GM21423 (cell line): Measurements from ENCODE around the gene MRPS9.
A peak's percentile ranks its signal among the peaks of the same experiment; 100 is the strongest.

Experiments
- ATAC-seq: cut with Tn5 transposase; IDR thresholded peaks from one replicate; pipeline ENCODE4 v1.9.1; 2021; ENCODE audit warnings: mild to moderate bottlenecking, moderate library complexity; ENCODE audit not compliant: unreplicated experiment

The MRPS9 gene

DNA sequence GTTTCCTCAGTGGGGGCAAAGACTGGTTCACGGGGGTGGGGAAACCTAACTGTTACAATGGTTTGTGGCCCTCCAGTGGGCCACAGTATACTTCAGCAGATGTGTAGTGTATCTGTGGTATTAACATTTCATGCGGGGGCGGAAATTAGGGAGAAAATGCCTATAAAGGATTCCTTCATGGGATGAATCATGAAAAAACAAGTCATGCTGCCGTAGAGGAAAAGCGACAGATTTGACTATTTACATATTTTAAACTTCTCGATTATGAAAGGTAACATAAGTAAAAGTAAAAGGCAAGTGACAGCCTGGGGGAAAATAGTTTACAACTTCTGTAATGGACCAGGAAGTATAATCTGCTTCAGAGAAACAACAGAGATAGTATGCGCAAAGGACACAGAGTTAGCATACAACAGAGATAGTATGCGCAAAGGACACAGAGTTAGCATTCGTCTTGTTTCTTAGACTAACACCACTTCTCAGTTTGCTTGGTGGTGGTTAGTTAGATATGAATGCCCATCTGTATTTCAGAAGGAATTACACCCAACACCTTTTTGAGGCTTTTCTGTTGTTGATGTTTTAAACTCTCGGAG lies 41.1 kb downstream of the MRPS9 start:
- no peak for ATAC-seq

DNA sequence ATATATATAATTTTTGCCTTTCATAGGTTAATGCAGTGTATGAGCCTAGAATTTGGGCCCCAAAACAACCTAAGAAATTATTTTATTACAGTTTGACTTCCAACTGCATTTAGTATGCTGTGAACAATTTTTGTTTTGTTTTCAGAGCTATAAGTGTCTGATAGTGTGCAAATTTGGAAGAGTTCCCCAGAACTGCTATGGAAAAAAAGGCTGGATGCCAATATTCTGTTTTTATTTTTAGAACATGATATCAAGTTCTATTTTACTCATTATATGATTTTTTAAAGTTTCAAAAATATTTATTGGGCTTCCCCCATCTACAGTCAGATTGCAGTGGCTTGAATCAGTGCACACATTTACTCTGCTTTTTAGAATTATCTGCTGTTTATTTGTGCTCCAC lies 42.6 kb downstream of the MRPS9 start:
- no peak for ATAC-seq

DNA sequence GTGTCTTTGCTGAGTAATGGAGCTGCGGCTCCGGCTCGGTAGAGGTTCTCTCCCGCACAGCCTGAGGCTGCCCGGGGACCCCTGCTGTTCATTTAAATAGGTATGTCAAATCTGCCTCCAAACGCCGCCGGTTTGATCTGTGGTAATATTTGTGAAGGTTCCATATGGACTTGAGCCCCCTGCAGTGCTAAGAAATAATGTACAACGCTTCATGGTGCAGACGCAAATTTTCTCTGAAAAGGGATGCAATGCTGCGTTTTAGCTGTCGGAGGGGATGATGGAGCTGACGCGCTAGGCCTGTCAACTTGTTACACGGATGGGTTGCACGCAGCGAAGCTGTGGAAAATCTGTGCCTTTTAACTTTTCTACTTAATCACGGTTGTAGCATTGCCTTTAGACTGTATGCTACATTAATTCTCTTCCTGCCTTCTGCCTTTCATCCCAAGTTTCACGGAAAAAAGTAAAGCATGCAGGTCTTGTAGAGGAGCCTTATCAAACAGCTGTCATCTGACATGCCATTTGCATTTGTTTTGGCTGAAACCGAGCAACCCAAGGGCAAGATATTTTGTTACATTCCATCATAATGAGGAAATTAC lies 43.2 kb downstream of the MRPS9 start:
- ATAC-seq, result no peak

DNA sequence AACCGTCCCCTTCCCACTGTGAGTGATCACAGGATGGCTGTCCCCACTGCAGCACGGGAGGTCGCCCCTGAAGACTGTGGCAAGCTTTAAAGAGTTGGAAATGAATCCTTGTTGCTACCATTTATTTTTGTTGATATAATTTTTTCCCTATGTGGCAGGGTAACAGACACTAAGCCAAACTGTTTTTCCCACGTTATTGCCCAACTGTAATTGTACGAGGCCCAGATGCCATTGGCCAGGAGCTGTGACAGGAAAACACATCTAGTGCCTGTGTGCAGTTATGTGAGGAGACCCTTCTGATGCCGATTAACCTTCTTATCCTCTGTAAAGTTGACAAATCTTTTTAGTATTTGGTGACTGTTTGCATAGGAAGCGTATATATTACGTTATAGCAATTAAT lies 44.2 kb downstream of the MRPS9 start:
- no peak for ATAC-seq

DNA sequence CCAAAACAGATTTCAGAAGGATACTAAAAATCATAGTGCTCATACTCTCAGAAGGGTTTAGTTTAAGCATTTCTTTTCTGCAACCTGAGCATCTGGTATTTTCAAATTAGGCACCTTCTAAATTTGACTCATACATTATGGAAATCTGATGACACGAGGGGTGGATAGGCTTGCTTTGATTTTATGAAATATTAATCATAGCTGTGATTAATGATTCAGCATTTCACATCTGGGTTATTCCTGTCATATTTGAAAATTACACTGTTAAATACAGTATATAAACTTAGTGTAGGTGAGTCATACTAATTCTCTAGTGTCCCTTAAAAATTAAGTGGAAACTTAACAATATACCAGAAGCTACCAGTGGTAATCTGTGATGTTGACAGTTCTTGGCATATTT lies 47.7 kb downstream of the MRPS9 start:
- no peak for ATAC-seq

DNA sequence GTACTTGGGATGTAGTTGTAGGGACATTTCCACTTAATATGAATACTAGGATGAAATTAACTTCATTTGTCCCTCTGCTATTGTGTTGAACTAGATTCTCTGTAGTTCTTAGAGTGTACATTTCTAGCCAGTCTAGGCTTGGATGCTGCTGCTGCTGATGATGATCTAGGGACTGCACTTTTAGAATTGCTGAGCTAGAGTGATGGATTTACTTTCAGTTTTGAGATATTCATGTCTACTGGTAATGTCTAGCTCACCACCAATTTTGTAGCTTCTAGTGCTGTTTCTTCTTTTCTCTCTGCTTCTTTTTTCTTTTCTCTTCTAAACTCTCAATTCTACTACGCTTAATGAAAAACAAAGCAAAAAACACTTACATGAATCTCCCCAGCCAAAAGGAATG lies 49.4 kb downstream of the MRPS9 start:
- peak; percentile 73 for ATAC-seq

DNA sequence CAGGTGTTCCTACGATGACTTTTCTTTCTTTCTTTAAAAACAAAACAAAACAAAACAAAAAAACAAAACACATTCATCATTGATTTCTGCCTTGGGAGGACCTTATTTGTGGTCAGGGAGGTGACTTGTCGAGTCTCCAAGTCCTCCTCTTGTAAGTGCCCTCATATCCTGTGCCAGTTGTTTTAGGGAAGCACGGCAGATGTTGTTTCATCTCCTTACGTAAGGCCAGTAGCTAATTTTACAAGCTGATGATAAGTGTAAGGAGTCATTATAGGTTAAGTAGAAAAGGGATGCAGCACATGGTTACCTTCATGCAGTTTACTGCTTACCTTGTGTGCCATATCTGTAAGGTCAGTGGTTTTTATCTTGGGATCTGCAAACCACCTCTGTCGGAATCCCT lies 52.2 kb downstream of the MRPS9 start:
- no peak for ATAC-seq

DNA sequence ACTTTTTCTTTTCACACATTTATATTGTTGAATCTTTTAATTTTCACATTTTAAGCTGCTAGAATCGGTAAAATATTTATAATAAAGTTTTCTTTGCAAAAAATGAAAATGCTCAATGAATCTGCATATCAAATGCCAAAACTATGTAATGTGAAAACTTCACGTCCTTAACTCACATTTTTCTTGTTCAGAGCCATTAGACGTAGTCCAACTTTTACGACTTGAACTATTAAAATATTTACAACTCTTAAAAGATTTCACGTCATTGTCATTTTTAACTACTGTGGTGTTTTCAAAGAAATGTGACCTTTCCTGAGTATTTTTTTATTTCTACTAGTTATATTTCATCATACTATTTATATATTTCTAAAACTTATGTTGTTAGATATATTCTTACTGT lies 54.9 kb downstream of the MRPS9 start:
- ATAC-seq, result no peak

DNA sequence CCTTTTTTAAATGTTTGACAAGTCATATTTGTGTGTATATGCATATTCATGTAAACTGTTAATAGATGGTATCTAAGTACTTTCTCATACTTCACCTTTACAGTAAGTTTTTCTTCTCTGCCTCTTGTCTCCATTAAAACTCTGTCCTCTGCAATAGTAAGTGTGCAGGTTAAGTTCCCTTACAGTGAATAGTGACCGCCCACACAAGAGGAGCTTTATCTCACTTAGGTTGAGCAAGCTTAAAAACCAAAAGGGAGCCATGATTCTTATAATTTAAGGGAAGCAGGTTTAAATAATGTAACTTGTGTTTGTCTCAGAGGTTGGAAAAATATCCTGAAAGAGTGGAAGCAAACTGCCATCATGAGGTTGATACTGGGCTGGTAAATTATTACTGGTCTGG lies 61.3 kb downstream of the MRPS9 start:
- ATAC-seq, result no peak

DNA sequence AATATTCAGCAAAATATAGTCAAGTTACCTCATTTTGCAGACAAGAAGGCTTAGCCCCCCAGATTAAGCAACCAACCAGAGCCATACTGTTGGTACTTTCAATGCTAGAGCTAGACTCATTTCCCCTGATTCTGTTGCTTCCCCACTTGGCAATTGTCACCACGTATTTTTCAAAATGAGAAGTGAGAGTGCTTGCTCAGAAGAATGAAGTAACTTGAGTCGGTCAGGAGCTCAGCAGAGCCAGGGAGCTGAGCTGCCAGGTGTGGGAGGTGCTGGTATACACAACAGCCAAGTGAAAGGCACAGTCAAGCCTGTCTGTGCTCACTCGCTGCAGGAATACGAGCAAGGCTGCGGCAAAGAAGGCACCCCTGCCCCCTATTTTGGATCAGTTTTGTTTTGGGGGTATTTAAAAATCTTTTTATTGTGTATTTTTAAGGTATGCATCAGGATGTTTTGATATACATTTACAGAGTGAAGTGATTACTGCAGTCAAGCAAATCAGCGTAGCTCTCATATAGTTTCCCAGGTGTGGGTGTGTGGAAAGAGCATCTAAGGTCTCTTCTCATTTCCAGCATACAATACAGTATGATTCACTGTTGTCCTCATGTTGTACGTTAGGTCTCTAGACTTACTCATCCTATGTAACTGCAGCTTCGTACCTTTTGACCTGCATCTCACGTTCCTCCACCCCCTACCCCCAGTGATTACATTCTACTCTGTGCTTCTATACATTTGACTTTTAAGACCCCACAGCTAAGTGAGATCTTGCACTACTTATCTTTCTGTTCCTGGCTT lies 62.4 kb downstream of the MRPS9 start:
- peak; percentile 77 for ATAC-seq

DNA sequence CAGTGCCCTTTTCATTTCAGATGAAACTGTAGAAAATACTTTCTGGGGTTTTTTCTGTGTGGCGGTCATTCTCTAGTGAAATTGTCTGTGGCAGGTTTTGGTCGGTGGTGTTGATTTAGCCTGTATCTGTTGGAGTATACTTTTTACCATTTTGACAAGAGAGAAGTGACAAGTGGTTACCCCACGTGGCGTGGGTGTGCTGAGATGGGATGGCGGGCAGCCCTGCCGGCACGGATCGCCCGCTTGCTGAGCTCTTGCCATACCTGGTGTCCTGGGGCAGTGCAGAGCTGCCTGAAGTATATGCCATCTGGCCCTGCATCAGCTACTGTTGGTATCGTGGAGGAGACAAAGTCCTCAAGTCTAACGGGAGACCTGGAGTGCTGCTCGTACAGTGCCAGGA lies 64.1 kb downstream of the MRPS9 start:
- ATAC-seq, result no peak

DNA sequence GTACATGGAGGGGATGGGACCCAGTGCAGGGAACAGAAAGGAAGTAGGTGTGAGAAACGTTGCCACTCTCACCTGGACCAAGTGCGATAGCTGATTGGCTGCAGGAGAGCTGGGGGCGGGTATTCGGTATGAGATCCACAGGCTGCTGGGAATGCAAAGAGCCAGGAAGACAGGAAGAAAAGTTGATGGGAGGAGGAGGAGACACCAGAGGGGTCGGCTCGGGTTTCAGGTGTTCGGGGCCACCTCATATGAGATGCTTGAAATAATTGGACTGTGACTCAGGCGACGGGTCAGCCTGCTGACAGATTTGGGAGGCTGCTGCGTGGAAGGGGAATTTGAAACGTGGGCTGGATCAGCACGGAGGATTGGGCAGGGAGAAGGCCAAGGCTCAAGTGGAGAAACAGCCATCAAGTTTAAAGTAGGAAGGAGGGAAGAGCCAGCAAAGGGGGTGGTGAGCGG lies 65.1 kb downstream of the MRPS9 start:
- ATAC-seq, result no peak

DNA sequence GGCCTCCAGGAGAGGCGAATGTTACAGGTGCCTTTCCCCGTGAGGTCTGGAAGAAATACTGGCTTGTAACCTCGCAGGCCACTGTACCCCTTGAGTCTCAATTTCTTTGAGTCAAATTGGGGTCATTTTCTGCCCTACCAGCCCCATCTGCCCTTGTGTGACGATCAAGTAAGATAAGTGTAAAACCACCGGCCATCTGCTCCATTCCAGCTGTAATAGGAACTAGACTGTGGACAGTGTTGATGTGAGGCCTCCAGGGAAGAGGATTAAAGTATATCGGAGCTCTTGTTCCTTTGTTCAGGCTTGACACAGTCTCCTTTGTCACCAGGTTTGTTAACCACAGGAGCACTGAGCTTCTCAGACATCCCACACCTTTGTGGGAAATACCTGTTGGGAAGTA lies 65.6 kb downstream of the MRPS9 start:
- no peak for ATAC-seq

DNA sequence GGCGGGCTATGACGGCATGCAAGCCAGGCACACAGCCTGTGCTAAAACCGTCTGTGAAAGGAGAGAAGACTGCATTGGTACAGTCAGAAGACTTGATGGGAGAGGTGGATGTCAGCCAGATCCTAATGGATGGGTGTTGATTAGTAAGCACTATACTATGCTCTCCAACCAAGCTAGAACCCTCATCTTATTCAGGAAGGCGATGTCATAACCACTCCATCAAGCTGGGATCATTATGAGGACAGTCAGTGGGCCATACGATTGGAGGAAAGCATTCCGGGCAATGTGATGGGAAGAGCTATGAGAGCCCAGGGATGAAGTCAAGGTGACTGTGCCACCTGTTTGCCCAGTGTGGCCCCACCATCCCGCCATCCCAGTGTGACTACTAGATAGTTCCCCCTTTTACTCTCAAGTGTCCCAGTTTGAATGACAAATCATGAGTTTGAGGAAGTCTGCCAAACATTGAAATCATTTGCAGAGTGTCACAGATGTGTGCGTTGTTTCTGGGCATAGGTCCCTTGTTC lies 66.4 kb downstream of the MRPS9 start:
- ATAC-seq, result no peak

DNA sequence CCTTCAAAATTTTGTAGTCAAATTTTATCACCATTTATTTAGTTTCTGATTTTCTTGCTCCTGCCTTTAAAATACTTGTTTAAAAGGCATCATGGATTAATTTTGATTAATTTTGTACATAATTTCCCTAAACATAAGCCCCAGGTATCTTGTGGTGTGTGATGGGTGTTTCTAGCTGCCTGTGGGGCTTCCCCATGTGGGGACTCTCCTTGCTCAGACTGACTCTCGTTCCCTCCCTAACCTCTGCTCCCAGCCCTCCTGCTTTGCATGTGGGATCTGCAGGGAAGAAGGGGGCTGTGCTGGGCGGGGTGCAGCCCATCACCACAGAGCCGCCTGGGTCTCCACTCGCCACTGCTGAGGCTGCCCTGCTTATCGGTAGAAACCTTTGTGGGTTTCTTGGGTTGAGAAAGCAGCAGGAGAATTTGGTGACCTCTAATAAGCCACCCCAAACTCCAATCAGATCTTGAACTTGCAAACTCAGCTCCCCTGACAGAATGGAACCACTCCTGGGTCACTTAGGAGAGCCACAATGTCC lies 72.5 kb downstream of the MRPS9 start:
- no peak for ATAC-seq

DNA sequence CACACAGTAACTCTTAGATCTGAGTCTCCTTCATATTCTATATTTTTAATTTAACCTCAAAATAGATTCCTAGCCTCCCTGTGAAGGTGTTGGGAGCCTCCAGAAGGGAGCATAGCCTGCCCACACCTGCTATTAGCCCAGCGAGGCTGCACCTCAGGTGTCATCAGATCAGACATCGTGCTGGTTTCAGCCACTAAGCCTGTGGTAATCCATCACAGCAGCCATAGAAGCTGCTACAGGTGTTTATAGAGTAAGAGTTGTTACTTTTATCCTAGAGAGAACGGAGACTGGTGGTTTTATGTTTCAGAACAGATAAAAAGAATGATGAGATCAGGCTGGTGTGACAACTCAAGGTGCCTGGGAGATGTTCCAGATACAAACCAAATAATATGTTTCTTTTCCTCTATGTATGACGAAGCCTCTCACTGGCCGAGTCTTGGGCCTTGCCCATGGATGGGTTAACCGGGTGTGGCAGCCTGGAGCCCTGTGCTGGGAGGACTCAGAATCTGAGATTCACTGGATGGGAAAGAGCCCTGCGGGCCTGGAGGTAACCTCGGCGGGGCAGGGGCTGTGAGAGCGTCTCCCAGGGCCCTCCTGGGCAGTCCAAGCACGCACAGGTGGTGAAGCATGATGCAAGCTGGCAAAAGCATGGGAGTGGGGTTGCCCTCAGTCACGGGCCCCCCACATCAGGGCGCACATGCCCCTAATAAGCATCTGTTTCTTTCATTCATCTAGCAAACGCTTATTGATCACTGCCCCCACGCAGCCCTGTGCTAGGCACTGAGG lies 73.7 kb downstream of the MRPS9 start:
- ATAC-seq, result no peak

DNA sequence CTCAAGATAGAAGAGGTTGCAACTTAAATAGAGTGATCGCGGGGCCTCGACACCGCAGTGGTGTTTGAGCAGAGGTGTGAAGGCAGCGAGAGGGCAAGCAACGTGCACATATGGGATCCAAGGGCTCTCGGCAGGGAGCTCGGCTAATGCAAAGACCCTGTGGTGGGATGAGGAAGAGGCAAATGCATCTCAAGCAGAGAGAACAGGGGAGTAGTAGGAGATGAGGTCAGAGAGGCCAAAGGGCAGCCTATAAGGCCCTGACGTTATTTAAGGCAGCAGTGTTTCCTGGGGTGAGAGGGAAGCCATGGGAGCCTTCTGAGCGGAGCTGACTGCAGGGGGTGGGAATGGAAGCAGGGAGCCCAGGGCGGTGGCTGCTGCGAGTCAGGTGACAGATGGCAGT lies 74.5 kb downstream of the MRPS9 start:
- no peak for ATAC-seq

DNA sequence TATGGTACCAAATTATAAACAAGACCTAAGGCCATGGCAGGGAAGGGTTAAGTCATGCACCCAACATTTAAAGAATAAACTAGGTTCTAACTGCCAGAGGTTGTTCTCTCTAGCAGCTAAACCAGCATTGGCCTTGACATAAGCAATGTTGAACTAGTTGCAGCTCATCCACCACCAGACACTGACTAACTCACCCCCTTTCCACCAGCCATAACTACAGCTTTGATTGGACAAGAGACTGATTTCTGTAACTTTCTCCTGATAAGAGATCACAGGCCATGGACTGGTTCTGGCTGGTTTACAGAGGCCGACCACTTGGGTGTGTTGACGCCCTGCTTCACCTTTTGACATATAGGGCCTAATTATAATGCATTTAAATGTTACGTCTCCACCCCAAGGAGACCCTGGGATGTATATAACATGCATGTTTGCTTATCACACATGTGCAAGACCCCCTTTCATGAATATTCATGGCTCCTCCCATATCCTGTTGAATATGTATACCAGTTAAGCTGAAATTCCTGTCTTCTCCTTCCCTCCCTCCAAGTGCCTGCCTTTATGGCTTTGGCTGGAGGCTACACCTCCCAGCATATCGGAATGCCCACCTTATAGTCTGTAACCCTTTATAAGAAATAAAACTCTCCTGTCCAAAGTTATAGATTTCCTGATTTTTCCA lies 75.9 kb downstream of the MRPS9 start:
- ATAC-seq, result no peak

DNA sequence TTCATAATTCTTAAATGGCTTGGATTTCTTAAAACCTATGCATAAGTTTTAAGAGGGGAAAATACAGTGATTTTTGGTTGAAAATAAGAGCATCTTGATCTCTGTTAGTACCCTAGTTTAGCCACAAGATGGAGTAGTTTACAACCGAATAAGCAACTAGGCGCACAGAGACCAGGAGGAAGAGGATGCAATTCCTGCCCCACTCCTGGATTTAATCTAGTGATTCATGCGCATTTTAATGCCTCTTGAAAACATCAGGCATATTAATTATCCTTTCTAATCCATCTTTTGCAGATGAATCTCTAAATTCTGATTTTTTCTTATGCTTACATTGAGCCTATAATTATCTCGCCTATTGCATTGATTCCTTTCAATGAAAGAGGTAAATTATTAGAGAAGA lies 76.7 kb downstream of the MRPS9 start:
- ATAC-seq, result no peak

DNA sequence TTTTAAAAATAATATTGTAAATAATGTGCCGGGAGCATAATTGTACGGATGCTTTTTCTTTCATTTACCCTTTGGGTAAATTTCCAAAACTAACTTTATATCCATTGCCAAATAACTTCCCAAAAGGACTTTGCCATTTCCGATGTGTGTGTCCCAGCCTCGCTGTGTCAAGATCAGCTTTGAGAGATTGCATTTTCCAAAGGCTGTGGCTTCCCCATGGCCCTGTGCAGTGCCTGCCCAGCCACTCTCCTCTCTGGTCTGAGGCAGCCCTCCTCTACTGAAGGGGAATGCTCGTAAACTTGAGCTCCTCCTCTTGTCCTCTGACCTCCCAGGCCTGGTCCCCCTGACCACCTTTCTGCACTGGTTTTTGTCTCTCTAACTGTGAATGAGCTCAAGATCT lies 78.5 kb downstream of the MRPS9 start:
- ATAC-seq, result no peak

DNA sequence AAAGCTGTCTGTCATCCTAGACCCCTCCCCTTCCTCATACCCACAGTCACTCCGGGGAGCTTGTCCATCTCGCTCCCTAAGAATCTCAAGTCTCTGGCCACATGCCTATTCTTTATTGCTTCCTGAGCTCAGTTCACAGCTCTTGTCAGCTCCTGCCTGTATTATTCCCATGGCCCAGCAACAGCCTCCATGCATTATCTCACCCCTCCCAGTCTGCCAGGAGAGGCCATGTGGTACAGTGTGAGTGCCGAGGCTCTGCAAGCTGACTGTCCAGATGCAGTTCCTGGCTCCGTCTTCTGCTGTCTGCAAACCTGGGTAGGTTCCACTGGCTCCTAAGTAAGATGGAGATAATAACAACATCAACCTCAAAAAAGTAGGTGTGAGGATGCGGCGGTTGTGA lies 79.7 kb downstream of the MRPS9 start:
- ATAC-seq, result no peak
